Activated CD8-positive, alpha-beta memory T cell treated with anti-CD3 and anti-CD28 coated beads, Interleukin-2, amount 10 ng/mL, durations not matched to agents 7 days and 5 days (primary cell): ENCODE results near the gene C20orf202. TPM values are rescaled to one million over a fixed set of nuclear protein-coding genes. Genes with fewer than 3 reads are reported as not detected.

Experiments
- ATAC-seq: fragments of 150-1000 bp; cut with Tn5 transposase; one replicate; pipeline ENCODE4 v1.10.0; 2021; ENCODE audit warnings: moderate library complexity
- CTCF ChIA-PET: fragments of 350-600 bp; sonication (Branson Sonifier 250); formaldehyde crosslinking; loops from one replicate; lab custom pipeline; 2021; ENCODE audit warnings: antibody characterized with exemption; lab: Charles Lee
- DNase-seq: peaks from one replicate; pipeline ENCODE4 v3.0.0-alpha.2; 2020
- H3K27ac Mint-ChIP-seq: one replicate; pipeline ENCODE4 v1.8.0; 2021; ENCODE audit warnings: mild to moderate bottlenecking, mixed read lengths
- H3K27me3 Mint-ChIP-seq: one replicate; pipeline ENCODE4 v1.8.0; 2021; ENCODE audit warnings: mixed read lengths
- H3K36me3 Mint-ChIP-seq: one replicate; pipeline ENCODE4 v1.8.0; 2021; ENCODE audit warnings: mild to moderate bottlenecking, mixed read lengths
- H3K4me1 Mint-ChIP-seq: one replicate; pipeline ENCODE4 v1.8.0; 2021; ENCODE audit warnings: mixed read lengths
- H3K4me3 Mint-ChIP-seq: one replicate; pipeline ENCODE4 v1.8.0; 2021; ENCODE audit warnings: mild to moderate bottlenecking, moderate library complexity, mixed read lengths
- H3K9me3 Mint-ChIP-seq: one replicate; pipeline ENCODE4 v1.8.0; 2022; ENCODE audit warnings: low read depth, mixed read lengths
- total RNA-seq, 2 experiments: library from RNA; stranded (reverse); gene quantifications; one replicate each; pipeline ENCODE4 v1.2.3, GENCODE V29; 2021

Gene C20orf202
- total RNA-seq, 2 experiments from 2014 or later, result not detected

GRCh38 chr20:1171461-1172093 is 31.7 kb upstream of the C20orf202 start:
- H3K9me3 Mint-ChIP-seq, result no peaks in the 10 kb centered on the region
- CTCF ChIA-PET, result interaction anchor here (1.9 kb wide), 1 partner anchor 216 kb away, joined by 5 read pairs; no protein-coding TSS in a partner anchor
- no peak overlapping the region for H3K27ac Mint-ChIP-seq
- H3K27me3 Mint-ChIP-seq, result no peaks in the 10 kb centered on the region
- H3K36me3 Mint-ChIP-seq, result peaks cover 31% of the 10 kb centered on the region
- H3K4me3 Mint-ChIP-seq, result no peak overlapping the region
- peak; percentile 42 for DNase-seq
- no peaks in the 10 kb centered on the region for H3K4me1 Mint-ChIP-seq
- no peak for ATAC-seq

DNA sequence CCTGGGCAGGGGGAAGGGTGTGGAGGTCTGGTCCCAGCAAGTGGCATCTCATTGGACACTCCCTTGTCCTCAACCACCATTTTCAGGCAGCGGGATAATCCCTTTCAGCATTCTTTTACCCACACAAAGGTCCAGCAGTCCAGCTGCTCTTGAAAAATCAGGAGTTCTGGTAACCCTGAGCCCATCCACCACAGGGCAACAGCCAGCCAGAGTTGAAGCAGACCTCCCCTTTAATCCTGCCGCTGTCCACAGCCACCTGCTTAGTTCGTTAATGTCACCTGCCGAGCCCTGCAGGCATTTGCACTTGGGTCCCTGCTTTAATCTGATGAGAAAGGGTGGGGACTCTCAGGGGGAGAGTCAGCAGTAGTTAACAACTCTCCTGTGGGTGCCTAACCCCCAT is 29.6 kb upstream of the C20orf202 start:
- H3K36me3 Mint-ChIP-seq, result peaks cover 14% of the 10 kb centered on the region
- H3K4me1 Mint-ChIP-seq, result no peaks in the 10 kb centered on the region

GRCh38 chr20:1174787-1175186 is 28.5 kb upstream of the C20orf202 start:
- Mint-ChIP-seq H3K27ac (no peak overlapping the region), H3K4me3 (no peak overlapping the region), H3K4me1 (no peaks in the 10 kb centered on the region), H3K27me3 (no peaks in the 10 kb centered on the region), H3K36me3 (peaks cover 10% of the 10 kb centered on the region), H3K9me3 (no peaks in the 10 kb centered on the region)
- no peak for ATAC-seq
- CTCF ChIA-PET, result no interaction called here
- no peak for DNase-seq

More for the DNA sequence above, 29.6 kb upstream of the C20orf202 start:
- H3K4me3 Mint-ChIP-seq, result no peak overlapping the region
- no peak overlapping the region for H3K27ac Mint-ChIP-seq
- no peak for DNase-seq
- no peaks in the 10 kb centered on the region for H3K9me3 Mint-ChIP-seq
- H3K27me3 Mint-ChIP-seq, result no peaks in the 10 kb centered on the region
- ATAC-seq, result no peak
- CTCF ChIA-PET, result no interaction called here

- Mint-ChIP-seq H3K4me3 (no peak overlapping the region), H3K27ac (no peak overlapping the region), H3K27me3 (peaks cover 5% of the 10 kb centered on the region), H3K36me3 (peaks cover 5% of the 10 kb centered on the region), H3K4me1 (no peaks in the 10 kb centered on the region), H3K9me3 (no peaks in the 10 kb centered on the region)
- ATAC-seq, result no peak
- no peak for DNase-seq
- CTCF ChIA-PET, result interaction anchor here (1.1 kb wide), 1 partner anchor 26 kb away, joined by 3 read pairs; no protein-coding TSS in a partner anchor
Observed at GRCh38 chr20:1177680-1178079, 25.6 kb upstream of the C20orf202 start.

GRCh38 chr20:1178103-1178502 is 25.2 kb upstream of the C20orf202 start:
- CTCF ChIA-PET, result interaction anchor here (1.1 kb wide), 1 partner anchor 27 kb away, joined by 3 read pairs; no protein-coding TSS in a partner anchor
- Mint-ChIP-seq H3K4me1 (no peaks in the 10 kb centered on the region), H3K36me3 (peaks cover 2% of the 10 kb centered on the region), H3K4me3 (no peak overlapping the region), H3K9me3 (no peaks in the 10 kb centered on the region), H3K27ac (no peak overlapping the region), H3K27me3 (peaks cover 9% of the 10 kb centered on the region)
- ATAC-seq, result no peak
- no peak for DNase-seq

- peaks cover 2% of the 10 kb centered on the region for H3K36me3 Mint-ChIP-seq
- H3K9me3 Mint-ChIP-seq, result no peaks in the 10 kb centered on the region
- no peak overlapping the region for H3K4me3 Mint-ChIP-seq
- ATAC-seq, result no peak
- peaks cover 14% of the 10 kb centered on the region for H3K27me3 Mint-ChIP-seq
- no peaks in the 10 kb centered on the region for H3K4me1 Mint-ChIP-seq
- no peak overlapping the region for H3K27ac Mint-ChIP-seq
- CTCF ChIA-PET, result no interaction called here
- no peak for DNase-seq
Observed at GRCh38 chr20:1178623-1179022, 24.6 kb upstream of the C20orf202 start.

DNA sequence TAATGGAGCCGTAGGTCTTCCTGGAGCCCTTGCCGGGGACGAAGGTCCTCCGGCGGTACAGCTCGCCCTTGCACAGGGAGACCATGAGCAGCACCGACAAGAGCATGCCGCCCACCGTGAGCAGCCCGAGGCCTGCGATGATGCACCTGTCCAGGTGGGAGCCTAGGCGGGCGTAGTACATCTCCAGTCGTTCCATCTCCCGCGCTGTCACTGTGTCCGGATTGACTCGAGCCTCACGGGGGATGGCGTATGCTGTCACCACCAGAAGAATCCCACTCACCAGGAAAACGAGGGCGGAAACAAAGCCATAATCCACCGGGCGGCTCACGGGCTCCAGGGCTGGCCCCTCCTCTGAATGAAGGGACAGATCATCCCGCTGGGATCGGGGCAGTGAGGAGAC is 22.3 kb upstream of the C20orf202 start:
- Mint-ChIP-seq H3K4me1 (peaks cover 8% of the 10 kb centered on the region), H3K9me3 (no peaks in the 10 kb centered on the region), H3K4me3 (no peak overlapping the region), H3K36me3 (no peaks in the 10 kb centered on the region), H3K27me3 (peaks cover 26% of the 10 kb centered on the region), H3K27ac (no peak overlapping the region)
- DNase-seq (no peak), ATAC-seq (no peak)
- CTCF ChIA-PET, result no interaction called here

DNA sequence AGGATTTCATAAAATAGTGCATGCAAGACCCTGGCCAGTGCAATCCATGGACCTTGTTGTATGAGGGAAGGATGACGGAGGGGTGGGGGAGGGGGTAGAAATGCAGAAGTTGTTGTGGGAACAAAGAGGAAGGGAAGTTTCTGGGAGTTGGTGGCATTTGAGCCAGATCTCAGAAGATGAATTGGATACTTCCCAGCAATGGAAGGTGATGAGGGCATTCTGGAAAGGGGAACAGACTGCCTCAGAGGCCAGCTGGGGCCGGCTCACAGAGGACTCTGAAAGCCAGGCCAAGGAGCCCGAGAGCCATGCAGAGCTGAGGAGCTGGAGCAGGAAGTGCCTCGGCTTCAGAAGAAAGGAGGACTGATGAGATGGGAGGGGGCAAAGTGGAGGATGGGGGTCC is 21.1 kb upstream of the C20orf202 start:
- DNase-seq (no peak), ATAC-seq (no peak)
- Mint-ChIP-seq H3K9me3 (no peaks in the 10 kb centered on the region), H3K27ac (no peak overlapping the region), H3K4me1 (peaks cover 12% of the 10 kb centered on the region), H3K36me3 (no peaks in the 10 kb centered on the region), H3K4me3 (no peak overlapping the region), H3K27me3 (peaks cover 30% of the 10 kb centered on the region)
- CTCF ChIA-PET, result interaction anchor here (1.0 kb wide), 1 partner anchor 322 kb away, joined by 3 read pairs; no protein-coding TSS in a partner anchor

DNA sequence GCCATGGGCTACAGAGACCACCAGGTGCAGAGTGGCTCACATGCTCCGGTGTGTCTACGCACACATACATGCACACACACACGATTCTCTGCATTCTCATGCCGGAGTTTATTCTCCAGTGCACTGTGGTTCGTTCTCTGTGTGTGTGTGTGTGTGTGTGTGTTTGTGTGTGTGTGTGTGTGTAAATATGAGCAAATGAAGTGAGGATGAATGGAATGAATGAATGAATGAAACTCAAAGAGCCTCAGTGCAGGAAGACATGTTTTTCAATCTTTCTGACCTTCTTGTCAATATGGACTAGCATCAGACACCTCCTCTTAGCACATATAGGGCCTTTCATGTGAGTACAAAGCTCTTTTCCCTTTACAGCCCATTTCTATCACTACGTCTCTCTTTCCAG is 20.1 kb upstream of the C20orf202 start:
- CTCF ChIA-PET, result no interaction called here
- peaks cover 30% of the 10 kb centered on the region for H3K27me3 Mint-ChIP-seq

DNA sequence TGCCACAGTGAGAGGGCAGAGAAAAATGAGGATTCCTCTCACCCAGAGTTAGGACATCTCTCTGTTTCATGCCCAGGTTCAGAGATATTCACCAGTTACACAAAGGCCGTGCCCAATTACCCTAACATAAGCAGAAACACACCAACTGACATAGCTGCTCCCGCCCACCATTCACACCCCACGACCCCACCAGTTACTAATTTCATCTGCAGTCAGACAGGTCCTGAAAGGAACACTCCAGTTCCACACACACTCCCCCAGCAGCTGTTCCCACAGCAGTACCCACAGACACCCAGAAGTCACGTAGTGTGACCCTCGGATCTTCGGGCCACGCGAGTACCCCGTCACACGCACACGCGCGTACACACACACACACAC is 19.0 kb upstream of the C20orf202 start:
- Mint-ChIP-seq H3K4me1 (peaks cover 12% of the 10 kb centered on the region), H3K27ac (no peak overlapping the region), H3K27me3 (peaks cover 34% of the 10 kb centered on the region), H3K9me3 (no peaks in the 10 kb centered on the region), H3K36me3 (no peaks in the 10 kb centered on the region), H3K4me3 (peak overlapping the region; percentile 54)
- no peak for ATAC-seq
- no peak for DNase-seq
- CTCF ChIA-PET, result interaction anchor here (1.7 kb wide), 1 partner anchor 76 kb away, joined by 6 read pairs; no protein-coding TSS in a partner anchor

More for the DNA sequence above, 20.1 kb upstream of the C20orf202 start:
- Mint-ChIP-seq H3K36me3 (no peaks in the 10 kb centered on the region), H3K27ac (no peak overlapping the region), H3K9me3 (no peaks in the 10 kb centered on the region), H3K4me3 (no peak overlapping the region), H3K4me1 (peaks cover 12% of the 10 kb centered on the region)
- no peak for ATAC-seq
- no peak for DNase-seq

- CTCF ChIA-PET, result interaction anchor here (1.6 to 1.7 kb wide), 2 partner anchors 34 to 76 kb away, joined by 5 to 6 read pairs; no protein-coding TSS in a partner anchor
- Mint-ChIP-seq H3K4me3 (peak within 1 kb of the TSS; percentile 54), H3K9me3 (no peaks in the 10 kb centered on the region), H3K4me1 (peaks cover 12% of the 10 kb centered on the region), H3K36me3 (no peaks in the 10 kb centered on the region), H3K27ac (no peak within 1 kb of the TSS), H3K27me3 (peaks cover 39% of the 10 kb centered on the region)
- DNase-seq, result no peak
- peak; percentile 31 for ATAC-seq
Observed at GRCh38 chr20:1184638-1185315, 18.5 kb upstream of the C20orf202 start, which contains the start of gene TMEM74B. TSS of gene TMEM74B (minus strand) at chr20:1184981. CDS start at chr20:1183801, 1,180 bp downstream.

DNA sequence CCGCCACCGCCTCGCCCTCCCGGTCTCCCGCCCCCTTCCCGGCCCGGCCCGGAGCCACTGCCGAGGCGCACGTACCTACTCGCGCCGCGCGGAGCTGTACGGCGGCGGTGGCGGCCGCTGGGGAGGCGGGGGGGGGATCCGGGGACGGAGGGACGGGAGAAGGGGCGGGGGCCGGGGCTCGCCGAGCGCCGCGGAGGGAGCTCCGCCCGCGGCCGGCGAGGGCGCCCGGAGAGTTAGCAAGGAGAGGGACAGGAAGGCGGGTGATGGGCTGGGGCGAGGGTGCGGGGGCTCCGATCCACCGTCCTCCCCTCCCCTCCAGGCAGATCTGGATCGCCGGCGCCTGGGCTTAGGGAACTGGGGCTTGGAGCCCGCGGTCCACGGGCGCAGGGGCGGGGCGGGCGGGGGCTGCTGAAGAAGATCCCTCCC is 17.9 kb upstream of the C20orf202 start:
- DNase-seq (no peak), ATAC-seq (peak; percentile 57)
- Mint-ChIP-seq H3K9me3 (no peaks in the 10 kb centered on the region), H3K4me3 (no peak overlapping the region), H3K27me3 (peaks cover 44% of the 10 kb centered on the region), H3K4me1 (peaks cover 12% of the 10 kb centered on the region), H3K36me3 (no peaks in the 10 kb centered on the region), H3K27ac (no peak overlapping the region)
- CTCF ChIA-PET, result interaction anchor here (1.2 to 1.7 kb wide), 3 partner anchors 26 to 77 kb away, joined by 4 to 6 read pairs (median 5); no protein-coding TSS in a partner anchor

- H3K27ac Mint-ChIP-seq, result no peak overlapping the region
- H3K36me3 Mint-ChIP-seq, result no peaks in the 10 kb centered on the region
- DNase-seq (peak; percentile 68), ATAC-seq (peak; percentile 77)
- H3K4me3 Mint-ChIP-seq, result peak overlapping the region; percentile 20
- CTCF ChIA-PET, result interaction anchor here (1.2 to 1.7 kb wide), 6 partner anchors 26 to 229 kb away, joined by 3 to 6 read pairs (median 4); no protein-coding TSS in a partner anchor
- peaks cover 12% of the 10 kb centered on the region for H3K4me1 Mint-ChIP-seq
- no peaks in the 10 kb centered on the region for H3K9me3 Mint-ChIP-seq
- H3K27me3 Mint-ChIP-seq, result peaks cover 48% of the 10 kb centered on the region
Observed at GRCh38 chr20:1185790-1186334, 17.4 kb upstream of the C20orf202 start.
